SK-N-SH (cell line): Measurements from ENCODE around the gene EPB41L4A.

Experiments used
- CTCF ChIP-seq: fragments of 200-600 bp; sonication (generic); IDR thresholded peaks from 2 replicates; pipeline ENCODE4 v1.6.1; 2017; ENCODE audit warnings: antibody characterized with exemption, mild to moderate bottlenecking, moderate library complexity
- JUND ChIP-seq: IDR thresholded peaks from 2 replicates; pipeline ENCODE4 v1.4.0; 2012
- NFIC ChIP-seq: IDR thresholded peaks from 2 replicates; pipeline ENCODE4 v1.4.0; 2012; ENCODE audit warnings: borderline replicate concordance
- RAD21 ChIP-seq: IDR thresholded peaks from 2 replicates; pipeline ENCODE4 v1.6.1; 2012; ENCODE audit warnings: mild to moderate bottlenecking, low read length
- SIN3A ChIP-seq: IDR thresholded peaks from 2 replicates; pipeline ENCODE4 v1.6.1; 2012; ENCODE audit warnings: low read depth, mild to moderate bottlenecking, low read length, moderate library complexity, borderline replicate concordance
- TAF1 ChIP-seq: IDR thresholded peaks from 2 replicates; pipeline ENCODE4 v1.6.1; 2012; ENCODE audit warnings: low read depth, mild to moderate bottlenecking, low read length, moderate library complexity, borderline replicate concordance

GRCh38 chr5:112195924-112196323 is 223.2 kb downstream of the EPB41L4A start:
- TF ChIP-seq CTCF (no peak), TAF1 (no peak), RAD21 (no peak), JUND (no peak), SIN3A (no peak), NFIC (no peak)
